H1 (cell line): Measurements from ENCODE around the gene OSBPL6.

Experiments used
- CHD2 ChIP-seq: IDR thresholded peaks from 2 replicates; pipeline ENCODE4 v1.6.1; 2012; ENCODE audit warnings: low read length, improper control_type of control experiment
- POLR2AphosphoS5 ChIP-seq: IDR thresholded peaks from 2 replicates; pipeline ENCODE4 v1.6.1; 2011; ENCODE audit warnings: low read depth, low read length
- SRF ChIP-seq: IDR thresholded peaks from 2 replicates; pipeline ENCODE4 v1.6.1; 2011; ENCODE audit warnings: mild to moderate bottlenecking, low read depth, low read length, moderate library complexity
- SUZ12 ChIP-seq: fragments of 200-600 bp; sonication (generic); IDR thresholded peaks from 2 replicates; pipeline ENCODE4 v1.6.1; 2012; ENCODE audit warnings: mild to moderate bottlenecking, inconsistent platforms, low read length, moderate library complexity, mixed read lengths
- TCF12 ChIP-seq: IDR thresholded peaks from 2 replicates; pipeline ENCODE4 v1.6.1; 2011; ENCODE audit warnings: low read depth, mild to moderate bottlenecking, low read length
- TF ChIP-seq, protein P1 (sequence below), 3 experiments: IDR thresholded peaks; 1 replicate in 2 of 3; 2 replicates in 1 of 3; pipeline versions ENCODE4 v1.5.1 to v1.6.1; 2011; ENCODE audit warnings: low read length in 3 of 3, mild to moderate bottlenecking in 3 of 3, inconsistent platforms in 2 of 3, low read depth in 1 of 3, moderate library complexity in 1 of 3; ENCODE audit not compliant: insufficient read depth in 1 of 3; ENCODE audit errors: control extremely low read depth in 1 of 3

DNA sequence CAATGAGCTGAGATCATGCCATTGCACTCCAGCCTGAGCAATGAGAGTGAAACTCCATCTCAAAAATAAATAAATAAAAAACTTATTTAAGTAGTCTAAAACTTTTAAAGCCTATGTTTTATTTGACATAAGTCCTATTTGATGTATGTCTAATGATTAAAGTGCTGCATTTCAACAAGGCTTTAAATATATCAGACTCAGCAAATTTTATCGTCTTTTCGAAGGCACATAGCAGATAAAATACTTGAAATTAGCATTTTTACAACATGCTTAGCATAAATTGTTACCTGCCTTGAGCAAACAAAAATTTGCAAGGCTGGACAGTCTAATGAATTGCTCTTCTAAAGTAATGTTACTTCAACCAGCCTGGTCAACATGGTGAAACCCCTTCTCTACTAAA, 170.8 kb downstream of the OSBPL6 start:
- TF ChIP-seq POLR2AphosphoS5 (no peak), TCF12 (no peak), SUZ12 (no peak), CHD2 (no peak), SRF (no peak)
- TF ChIP-seq, protein P1, sequence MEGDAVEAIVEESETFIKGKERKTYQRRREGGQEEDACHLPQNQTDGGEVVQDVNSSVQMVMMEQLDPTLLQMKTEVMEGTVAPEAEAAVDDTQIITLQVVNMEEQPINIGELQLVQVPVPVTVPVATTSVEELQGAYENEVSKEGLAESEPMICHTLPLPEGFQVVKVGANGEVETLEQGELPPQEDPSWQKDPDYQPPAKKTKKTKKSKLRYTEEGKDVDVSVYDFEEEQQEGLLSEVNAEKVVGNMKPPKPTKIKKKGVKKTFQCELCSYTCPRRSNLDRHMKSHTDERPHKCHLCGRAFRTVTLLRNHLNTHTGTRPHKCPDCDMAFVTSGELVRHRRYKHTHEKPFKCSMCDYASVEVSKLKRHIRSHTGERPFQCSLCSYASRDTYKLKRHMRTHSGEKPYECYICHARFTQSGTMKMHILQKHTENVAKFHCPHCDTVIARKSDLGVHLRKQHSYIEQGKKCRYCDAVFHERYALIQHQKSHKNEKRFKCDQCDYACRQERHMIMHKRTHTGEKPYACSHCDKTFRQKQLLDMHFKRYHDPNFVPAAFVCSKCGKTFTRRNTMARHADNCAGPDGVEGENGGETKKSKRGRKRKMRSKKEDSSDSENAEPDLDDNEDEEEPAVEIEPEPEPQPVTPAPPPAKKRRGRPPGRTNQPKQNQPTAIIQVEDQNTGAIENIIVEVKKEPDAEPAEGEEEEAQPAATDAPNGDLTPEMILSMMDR (IDR thresholded peaks at IDR 0.05; ENCODE audit: control extremely low read depth in 1 of 3, insufficient read depth in 1 of 3, low read depth in 1 of 3, low read length in 3 of 3) = no peak
